Endodermal cell (in vitro differentiated cells): ENCODE results near the gene TXNL4B. TPM values are rescaled to one million over a fixed set of nuclear protein-coding genes. Genes with fewer than 3 reads are reported as not detected.

ENCODE experiments used
- DNase-seq: peaks from one replicate; pipeline ENCODE4 v3.0.0-alpha.2; 2017
- H3K27ac ChIP-seq: 2 replicates; pipeline ENCODE4 v1.5.1; 2013; ENCODE audit warnings: mild to moderate bottlenecking, low read depth, low read length, moderate library complexity
- H3K27me3 ChIP-seq: 2 replicates; pipeline ENCODE4 v1.6.1; 2013; ENCODE audit warnings: mild to moderate bottlenecking, low read length, moderate library complexity; ENCODE audit not compliant: insufficient read depth, control insufficient read depth, poor library complexity, severe bottlenecking
- H3K36me3 ChIP-seq: 2 replicates; pipeline ENCODE4 v1.7.0; 2013; ENCODE audit warnings: mild to moderate bottlenecking, low read length, moderate library complexity; ENCODE audit not compliant: control insufficient read depth, insufficient read depth
- H3K4me1 ChIP-seq: one replicate; pipeline ENCODE4 v1.7.0; 2013; ENCODE audit warnings: low read length; ENCODE audit not compliant: control insufficient read depth, insufficient read depth
- H3K4me3 ChIP-seq: 2 replicates; pipeline ENCODE4 v1.5.1; 2013; ENCODE audit warnings: mild to moderate bottlenecking, low read length, moderate library complexity
- H3K9ac ChIP-seq: 2 replicates; pipeline ENCODE4 v1.6.1; 2013; ENCODE audit warnings: mild to moderate bottlenecking, low read length, moderate library complexity; ENCODE audit not compliant: poor library complexity, severe bottlenecking; ENCODE audit errors: extremely low read depth
- H3K9me3 ChIP-seq: 2 replicates; pipeline ENCODE4 v1.6.1; 2013; ENCODE audit warnings: mild to moderate bottlenecking, low read length, moderate library complexity; ENCODE audit not compliant: control insufficient read depth
- H3K27ac Mint-ChIP-seq: 2 replicates; pipeline ENCODE4 v1.8.0; 2020; ENCODE audit warnings: mixed read lengths
- H3K27me3 Mint-ChIP-seq: 2 replicates; pipeline ENCODE4 v1.8.0; 2021; ENCODE audit warnings: mild to moderate bottlenecking, mixed read lengths; ENCODE audit not compliant: insufficient read depth
- H3K36me3 Mint-ChIP-seq: 2 replicates; pipeline ENCODE4 v1.8.0; 2020; ENCODE audit warnings: low read depth, mixed read lengths
- H3K4me1 Mint-ChIP-seq: 2 replicates; pipeline ENCODE4 v1.8.0; 2020; ENCODE audit warnings: mixed read lengths
- H3K4me3 Mint-ChIP-seq: 2 replicates; pipeline ENCODE4 v1.8.0; 2020; ENCODE audit warnings: mild to moderate bottlenecking, moderate library complexity, mixed read lengths
- H3K9me3 Mint-ChIP-seq: 2 replicates; pipeline ENCODE4 v1.8.0; 2020; ENCODE audit warnings: mild to moderate bottlenecking, mixed read lengths
- WGBS, 2 experiments: methylation state at CpG; one replicate each; pipeline versions ENCODE4 v1.1.5 to v1.1.7; 2013; ENCODE audit warnings: missing lambda C conversion rate in 2 of 2, mixed read lengths in 1 of 2; ENCODE audit not compliant: insufficient coverage in 1 of 2, insufficient read length in 1 of 2; 5-methylcytosine and 5-hydroxymethylcytosine counted together
- total RNA-seq, 2 donors: library from RNA; stranded (reverse); fragmentation: NEBNext Ultra II Directional in 1 of 2; extraction: Animal tissue kit (Norgen Biotek cat#: 25700) in 1 of 2; gene quantifications; 2 replicates in 1 of 2; 3 replicates in 1 of 2; pipeline ENCODE4 v1.2.1, GENCODE V29; 2021
- TF ChIP-seq, protein P1 (sequence below): fragments of 200-600 bp; sonication (generic); conservative IDR thresholded peaks from 2 replicates; pipeline ENCODE4 v1.5.0; 2021; ENCODE audit warnings: antibody characterized with exemption, mild to moderate bottlenecking

The TXNL4B gene
- total RNA-seq, 2 donors from 2014 or later = 10.6 to 13.1 TPM

DNA sequence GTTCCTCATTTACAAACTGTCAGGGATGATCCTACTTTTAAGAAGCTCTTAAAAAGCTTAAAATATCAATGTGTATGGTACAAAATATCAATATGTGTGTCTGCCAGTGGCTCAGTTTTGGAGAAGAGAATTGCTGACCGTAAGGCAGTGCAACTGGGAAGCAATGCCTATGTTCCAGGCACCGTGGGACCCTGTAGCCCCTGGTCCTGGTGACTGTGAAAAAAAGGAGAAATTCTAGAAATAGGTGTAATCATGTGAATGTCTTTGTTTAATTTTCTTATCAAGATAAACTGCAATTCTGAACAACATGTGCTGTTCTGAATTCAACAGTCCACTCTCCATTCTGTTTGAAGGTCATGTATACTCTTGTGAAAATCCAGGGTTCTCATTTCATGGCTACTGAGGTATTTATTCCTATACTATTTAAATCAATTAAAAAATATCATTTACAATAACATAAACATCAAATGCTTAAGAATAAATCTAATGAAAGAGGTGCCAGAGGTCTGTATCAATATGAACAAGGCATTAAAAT, 48.5 kb downstream of the TXNL4B start:
- Histone ChIP-seq H3K36me3 (no peaks in the 10 kb centered on the region), H3K4me1 (no peaks in the 10 kb centered on the region), H3K9me3 (no peaks in the 10 kb centered on the region), H3K27ac (no peak overlapping the region), H3K4me3 (no peak overlapping the region), H3K27me3 (no peaks in the 10 kb centered on the region), H3K9ac (no peak overlapping the region)
- Mint-ChIP-seq H3K9me3 (peaks cover 4% of the 10 kb centered on the region), H3K36me3 (no peaks in the 10 kb centered on the region), H3K4me1 (no peaks in the 10 kb centered on the region), H3K27me3 (no peaks in the 10 kb centered on the region), H3K4me3 (no peak overlapping the region), H3K27ac (no peak overlapping the region)
- no peak for DNase-seq
- TF ChIP-seq, protein P1, sequence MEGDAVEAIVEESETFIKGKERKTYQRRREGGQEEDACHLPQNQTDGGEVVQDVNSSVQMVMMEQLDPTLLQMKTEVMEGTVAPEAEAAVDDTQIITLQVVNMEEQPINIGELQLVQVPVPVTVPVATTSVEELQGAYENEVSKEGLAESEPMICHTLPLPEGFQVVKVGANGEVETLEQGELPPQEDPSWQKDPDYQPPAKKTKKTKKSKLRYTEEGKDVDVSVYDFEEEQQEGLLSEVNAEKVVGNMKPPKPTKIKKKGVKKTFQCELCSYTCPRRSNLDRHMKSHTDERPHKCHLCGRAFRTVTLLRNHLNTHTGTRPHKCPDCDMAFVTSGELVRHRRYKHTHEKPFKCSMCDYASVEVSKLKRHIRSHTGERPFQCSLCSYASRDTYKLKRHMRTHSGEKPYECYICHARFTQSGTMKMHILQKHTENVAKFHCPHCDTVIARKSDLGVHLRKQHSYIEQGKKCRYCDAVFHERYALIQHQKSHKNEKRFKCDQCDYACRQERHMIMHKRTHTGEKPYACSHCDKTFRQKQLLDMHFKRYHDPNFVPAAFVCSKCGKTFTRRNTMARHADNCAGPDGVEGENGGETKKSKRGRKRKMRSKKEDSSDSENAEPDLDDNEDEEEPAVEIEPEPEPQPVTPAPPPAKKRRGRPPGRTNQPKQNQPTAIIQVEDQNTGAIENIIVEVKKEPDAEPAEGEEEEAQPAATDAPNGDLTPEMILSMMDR = no peak
- WGBS, 2 experiments = 72 to 86% methylated on average over 2 of the region's 2 CpGs

DNA sequence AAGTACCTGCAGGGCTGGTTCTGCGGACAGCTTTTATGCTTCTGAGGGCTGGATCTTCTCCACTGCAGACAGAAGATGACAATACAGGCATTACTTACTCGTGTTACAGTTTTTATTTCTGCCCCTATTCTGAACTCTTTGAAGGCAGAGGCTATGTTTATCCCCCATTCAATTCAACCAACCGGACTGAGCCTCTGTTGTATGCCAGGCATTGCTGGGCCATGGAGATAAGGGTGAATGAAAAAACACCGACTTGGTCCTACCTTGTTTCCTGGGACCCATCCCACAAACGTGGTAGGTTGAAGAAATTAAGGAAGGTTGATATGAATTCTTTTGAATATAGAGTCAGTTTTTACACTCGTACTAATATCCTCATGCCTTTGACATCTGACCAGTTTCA, 49.1 kb downstream of the TXNL4B start:
- Histone ChIP-seq H3K9me3 (no peaks in the 10 kb centered on the region), H3K27me3 (no peaks in the 10 kb centered on the region), H3K27ac (no peak overlapping the region), H3K4me1 (no peaks in the 10 kb centered on the region), H3K9ac (no peak overlapping the region), H3K4me3 (no peak overlapping the region), H3K36me3 (no peaks in the 10 kb centered on the region)
- peaks cover 3% of the 10 kb centered on the region for H3K9me3 Mint-ChIP-seq
- no peaks in the 10 kb centered on the region for H3K4me1 Mint-ChIP-seq
- H3K27ac Mint-ChIP-seq = no peak overlapping the region
- TF ChIP-seq, protein P1 = no peak
- H3K36me3 Mint-ChIP-seq = no peaks in the 10 kb centered on the region
- DNase-seq = no peak
- H3K27me3 Mint-ChIP-seq = no peaks in the 10 kb centered on the region
- WGBS, 2 experiments = 88 to 95% methylated on average over 3 to 6 of the region's 6 CpGs
- no peak overlapping the region for H3K4me3 Mint-ChIP-seq

DNA sequence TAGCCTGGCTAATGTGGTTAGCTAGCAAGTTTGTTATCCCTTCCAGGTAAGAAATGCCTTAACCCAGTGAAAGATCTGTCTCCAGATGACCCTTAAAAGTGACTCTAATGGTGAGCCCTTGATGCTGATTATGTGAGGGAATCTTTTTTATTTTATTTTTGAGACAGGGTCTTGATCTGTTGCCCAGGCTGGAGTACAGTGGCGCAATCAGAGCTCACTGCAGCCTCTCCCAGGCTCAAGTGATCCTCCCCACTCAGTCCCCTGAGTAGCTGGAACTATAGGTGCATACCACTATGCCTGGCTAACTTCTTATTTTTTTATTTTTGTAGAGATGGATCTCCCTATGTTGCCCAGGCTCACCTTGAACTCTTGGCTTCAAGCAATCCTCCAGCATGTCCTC, 49.9 kb downstream of the TXNL4B start:
- Histone ChIP-seq H3K9ac (no peak overlapping the region), H3K27ac (no peak overlapping the region), H3K36me3 (no peaks in the 10 kb centered on the region), H3K4me1 (no peaks in the 10 kb centered on the region), H3K4me3 (no peak overlapping the region), H3K9me3 (no peaks in the 10 kb centered on the region), H3K27me3 (no peaks in the 10 kb centered on the region)
- no peak for DNase-seq
- no peak overlapping the region for H3K4me3 Mint-ChIP-seq
- no peaks in the 10 kb centered on the region for H3K4me1 Mint-ChIP-seq
- no peaks in the 10 kb centered on the region for H3K27me3 Mint-ChIP-seq
- 86 to 90% methylated on average over 1 of the region's 1 CpG for WGBS, 2 experiments
- TF ChIP-seq, protein P1 = no peak
- no peak overlapping the region for H3K27ac Mint-ChIP-seq
- no peaks in the 10 kb centered on the region for H3K36me3 Mint-ChIP-seq
- no peaks in the 10 kb centered on the region for H3K9me3 Mint-ChIP-seq
